OCI-LY7 (cell line): ENCODE data around the gene PCSK9.

ENCODE experiments used
- EZH2phosphoT487 ChIP-seq: fragments of 200-600 bp; sonication (generic); IDR thresholded peaks from 2 replicates; pipeline ENCODE4 v1.6.1; 2018; ENCODE audit warnings: low read depth, borderline replicate concordance, mild to moderate bottlenecking, mixed run types, antibody characterized with exemption, low read length, moderate library complexity, mixed read lengths
- TF ChIP-seq, protein P1 (sequence below): fragments of 200-600 bp; sonication (generic); conservative IDR thresholded peaks from 2 replicates; pipeline ENCODE4 v1.5.1; 2014; ENCODE audit warnings: mild to moderate bottlenecking, antibody characterized with exemption, low read length, moderate library complexity, mixed read lengths

GRCh38 chr1:55089683-55090082 lies 50.3 kb downstream of the PCSK9 start:
- TF ChIP-seq EZH2phosphoT487 = no peak
- TF ChIP-seq, protein P1, sequence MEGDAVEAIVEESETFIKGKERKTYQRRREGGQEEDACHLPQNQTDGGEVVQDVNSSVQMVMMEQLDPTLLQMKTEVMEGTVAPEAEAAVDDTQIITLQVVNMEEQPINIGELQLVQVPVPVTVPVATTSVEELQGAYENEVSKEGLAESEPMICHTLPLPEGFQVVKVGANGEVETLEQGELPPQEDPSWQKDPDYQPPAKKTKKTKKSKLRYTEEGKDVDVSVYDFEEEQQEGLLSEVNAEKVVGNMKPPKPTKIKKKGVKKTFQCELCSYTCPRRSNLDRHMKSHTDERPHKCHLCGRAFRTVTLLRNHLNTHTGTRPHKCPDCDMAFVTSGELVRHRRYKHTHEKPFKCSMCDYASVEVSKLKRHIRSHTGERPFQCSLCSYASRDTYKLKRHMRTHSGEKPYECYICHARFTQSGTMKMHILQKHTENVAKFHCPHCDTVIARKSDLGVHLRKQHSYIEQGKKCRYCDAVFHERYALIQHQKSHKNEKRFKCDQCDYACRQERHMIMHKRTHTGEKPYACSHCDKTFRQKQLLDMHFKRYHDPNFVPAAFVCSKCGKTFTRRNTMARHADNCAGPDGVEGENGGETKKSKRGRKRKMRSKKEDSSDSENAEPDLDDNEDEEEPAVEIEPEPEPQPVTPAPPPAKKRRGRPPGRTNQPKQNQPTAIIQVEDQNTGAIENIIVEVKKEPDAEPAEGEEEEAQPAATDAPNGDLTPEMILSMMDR = no peak
